DLD1 (cell line): ENCODE data around the gene C9orf85.
"Not testable (repeated sequence)": the region's sequence is repeated elsewhere in the genome, so short reads cannot be mapped to it uniquely, and the experiment has no call there.

Experiments
- in situ Hi-C: cut with HindIII; loops from 2 replicates; pipeline ENCODE4 v1.10.0; 2017; ENCODE audit warnings: low sequenced_read_pairs

The C9orf85 gene

GRCh38 chr9:71911061-71911907 lies at the start of gene C9orf85, which contains the start of gene ABHD17B:
C9orf85 (plus strand) TSS chr9:71911639; CDS start chr9:71911735, 96 bp downstream.
ABHD17B (minus strand) TSS chr9:71911193; CDS start chr9:71875080, 36,113 bp downstream.
- in situ Hi-C loops = no loop called here

GRCh38 chr9:71863631-71864030 lies 47.8 kb upstream of the C9orf85 start:
- in situ Hi-C loops = no loop called here

GRCh38 chr9:71875345-71875744 lies 36.1 kb upstream of the C9orf85 start:
- in situ Hi-C loops = no loop called here

- in situ Hi-C loops = no loop called here
These were observed 35.3 kb upstream of the C9orf85 start for GRCh38 chr9:71876106-71876505.

GRCh38 chr9:71876829-71877228 lies 34.6 kb upstream of the C9orf85 start:
- in situ Hi-C loops = no loop called here

- in situ Hi-C loops = no loop called here
These were observed 32.8 kb upstream of the C9orf85 start for GRCh38 chr9:71878327-71879274.

- in situ Hi-C loops = no loop called here
These were observed 31.7 kb upstream of the C9orf85 start for GRCh38 chr9:71879644-71880174.

GRCh38 chr9:71884005-71884404 lies 27.4 kb upstream of the C9orf85 start:
- in situ Hi-C loops = no loop called here

GRCh38 chr9:71885467-71885866 lies 26.0 kb upstream of the C9orf85 start:
- in situ Hi-C loops = no loop called here

- in situ Hi-C loops = no loop called here
These were observed 25.4 kb upstream of the C9orf85 start for GRCh38 chr9:71886015-71886414.

- in situ Hi-C loops = no loop called here
These were observed 24.9 kb upstream of the C9orf85 start for GRCh38 chr9:71886541-71886940.

GRCh38 chr9:71887362-71887761 lies 24.1 kb upstream of the C9orf85 start:
- in situ Hi-C loops = no loop called here

- in situ Hi-C loops = no loop called here
These were observed 21.3 kb upstream of the C9orf85 start for GRCh38 chr9:71890042-71890679.

- in situ Hi-C loops = no loop called here
These were observed 19.8 kb upstream of the C9orf85 start for GRCh38 chr9:71891557-71892189.

GRCh38 chr9:71895117-71895516 lies 16.3 kb upstream of the C9orf85 start:
- in situ Hi-C loops = no loop called here

- in situ Hi-C loops = no loop called here
These were observed 15.5 kb upstream of the C9orf85 start for GRCh38 chr9:71895955-71896354.

GRCh38 chr9:71896761-71897160 lies 14.7 kb upstream of the C9orf85 start:
- in situ Hi-C loops = no loop called here

- in situ Hi-C loops = no loop called here
These were observed 13.9 kb upstream of the C9orf85 start for GRCh38 chr9:71897577-71897976.

GRCh38 chr9:71898756-71899155 lies 12.7 kb upstream of the C9orf85 start:
- in situ Hi-C loops = not testable (repeated sequence)
